Stimulated activated CD4-positive, alpha-beta T cell treated with anti-CD3 and anti-CD28 coated beads, Interleukin-4, amount 100 ng/mL, for 4 hours (primary cell): Measurements from ENCODE around the gene SEMA6A.
"Not testable (repeated sequence)": the region's sequence is repeated elsewhere in the genome, so short reads cannot be mapped to it uniquely, and the experiment has no call there.

ENCODE experiments used
- DNase-seq, 2 experiments: peaks; one replicate each; pipeline ENCODE4 v3.0.0-alpha.2; 2020

The SEMA6A gene

GRCh38 chr5:116545465-116545864 lies 29.2 kb downstream of the SEMA6A start:
- not testable (repeated sequence) for DNase-seq

DNA sequence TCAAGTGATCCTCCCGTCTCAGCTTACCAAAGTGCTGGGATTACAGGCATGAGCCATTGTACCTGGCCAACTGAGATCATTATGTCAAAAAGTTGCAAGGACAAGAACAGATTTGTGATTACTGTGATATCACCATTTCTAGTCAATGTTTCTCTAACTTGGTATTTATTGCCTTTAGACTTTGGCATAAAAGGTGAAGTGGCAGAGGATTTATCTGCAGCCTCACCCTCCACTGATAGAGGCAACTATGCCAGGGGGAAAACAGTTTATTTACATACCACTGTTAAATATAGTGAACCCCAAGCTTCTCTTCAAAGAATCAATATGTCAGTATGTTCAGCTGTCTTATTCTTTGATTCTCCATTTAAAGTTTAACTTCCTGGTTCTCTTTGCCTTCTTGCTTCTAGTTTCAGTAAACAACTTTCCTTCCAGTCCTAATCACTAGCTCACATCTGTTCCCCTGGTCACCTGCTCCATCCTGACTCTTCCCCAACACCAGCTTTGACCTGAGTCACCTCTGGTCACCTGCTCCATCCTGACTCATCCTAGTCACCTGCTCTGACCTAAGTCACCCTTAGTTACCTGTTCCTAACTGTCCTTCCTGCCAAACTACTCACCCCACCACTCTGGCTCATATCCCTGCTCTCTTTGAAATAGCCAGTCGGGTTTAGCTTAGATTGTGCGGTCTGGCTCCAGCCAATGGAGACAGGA lies 29.9 kb downstream of the SEMA6A start:
- no peak for DNase-seq

GRCh38 chr5:116543501-116543900 lies 31.1 kb downstream of the SEMA6A start:
- DNase-seq: no peak

DNA sequence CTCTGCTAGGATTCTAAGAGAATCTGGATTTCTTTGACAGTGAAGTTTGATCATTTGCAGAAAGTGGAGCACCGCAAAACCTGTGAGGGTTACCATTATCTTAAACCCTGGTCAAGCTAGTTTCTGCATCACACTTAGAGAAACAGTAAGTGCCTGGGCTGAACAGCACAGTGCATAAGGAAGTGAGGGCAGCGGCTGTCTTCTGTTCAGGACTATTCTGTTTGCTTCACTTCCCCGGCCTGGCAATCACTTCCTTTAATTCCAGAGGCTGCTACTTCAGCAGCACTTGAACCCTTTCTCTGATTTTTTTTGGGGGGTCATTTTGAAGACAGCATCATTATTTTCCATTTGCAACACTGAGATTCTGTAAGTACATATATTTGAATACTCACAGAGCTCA lies 32.0 kb downstream of the SEMA6A start:
- DNase-seq: no peak

DNA sequence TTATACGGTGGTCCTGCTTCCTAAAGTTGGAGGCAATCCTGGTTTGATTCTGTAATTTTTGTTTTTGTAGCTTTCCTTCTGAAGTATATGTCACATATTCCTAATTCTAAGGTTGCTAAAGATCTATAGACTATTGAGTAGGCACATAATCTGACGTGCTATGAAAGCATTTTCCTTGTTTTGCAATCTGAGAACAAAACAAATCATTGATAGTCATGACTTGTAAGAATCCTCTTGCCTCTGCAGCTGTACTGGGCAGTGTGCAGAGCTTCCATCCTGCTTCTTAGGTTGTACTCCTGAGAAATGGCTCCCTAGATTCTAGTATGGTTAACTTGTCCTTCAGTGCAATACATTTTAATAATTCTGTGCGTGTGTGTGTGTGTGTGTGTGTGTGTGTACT lies 35.4 kb downstream of the SEMA6A start:
- DNase-seq: no peak

DNA sequence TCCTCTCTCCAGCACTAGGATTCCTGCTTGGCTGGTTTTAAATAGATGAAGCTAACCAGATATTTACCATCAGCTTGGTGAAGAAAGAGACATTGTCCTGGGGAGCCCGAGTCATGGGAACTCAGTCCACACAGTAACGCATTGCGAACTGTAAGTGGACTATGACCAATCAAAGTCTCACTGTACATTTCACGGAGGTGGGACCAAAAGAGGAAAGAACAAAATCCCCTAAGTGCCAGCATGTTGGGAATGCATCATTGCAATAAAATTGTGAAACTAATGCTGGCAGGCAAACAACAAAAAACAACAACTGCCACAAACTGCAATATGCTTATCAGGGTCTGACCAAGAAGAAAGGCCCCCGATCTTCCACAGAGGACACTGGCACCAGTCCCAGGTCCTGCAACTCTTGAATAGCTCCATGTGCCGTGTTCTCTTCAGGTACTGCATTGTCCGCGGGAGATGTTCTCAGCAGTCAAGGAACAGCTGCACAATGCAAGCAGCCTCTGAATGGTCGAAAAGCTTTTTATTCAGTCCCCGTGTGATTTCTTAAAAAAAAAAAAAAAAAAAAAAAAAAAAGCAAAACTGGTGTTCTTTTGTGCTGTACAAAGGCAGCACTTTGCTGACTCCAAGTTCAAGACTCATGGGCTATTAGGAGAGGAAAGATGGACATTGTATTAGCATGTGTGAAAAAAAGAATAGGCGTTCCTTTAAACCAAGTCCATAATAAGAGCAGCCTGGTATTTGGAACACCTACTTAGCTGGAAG lies 38.1 kb downstream of the SEMA6A start:
- DNase-seq: no peak

GRCh38 chr5:116534964-116535651 lies 39.5 kb downstream of the SEMA6A start:
- no peak for DNase-seq

GRCh38 chr5:116532762-116533525 lies 41.7 kb downstream of the SEMA6A start:
- no peak for DNase-seq

GRCh38 chr5:116531635-116532034 lies 43.0 kb downstream of the SEMA6A start:
- DNase-seq: no peak

DNA sequence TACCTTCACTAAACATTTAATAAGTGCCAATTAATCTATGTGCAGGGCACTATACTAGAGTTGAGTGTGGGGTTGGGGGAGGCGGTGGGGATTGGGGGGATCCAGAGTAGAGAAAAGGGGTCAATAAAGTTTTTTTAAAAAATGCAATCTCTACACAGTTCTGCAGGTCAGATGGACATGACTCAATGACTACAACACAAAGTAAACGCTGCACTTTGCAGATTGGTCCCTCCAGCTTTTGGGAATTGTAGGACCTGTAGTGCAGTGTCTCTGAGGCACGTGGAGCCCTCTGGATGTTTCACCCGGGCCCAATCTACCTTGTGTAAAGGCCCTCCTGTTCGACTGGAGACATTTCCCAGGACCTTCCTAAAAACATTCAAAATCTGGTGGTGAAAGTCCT lies 43.5 kb downstream of the SEMA6A start:
- no peak for DNase-seq

GRCh38 chr5:116530276-116530675 lies 44.3 kb downstream of the SEMA6A start:
- DNase-seq: no peak

- no peak for DNase-seq
These were observed 45.0 kb downstream of the SEMA6A start for GRCh38 chr5:116529615-116530014.

GRCh38 chr5:116528519-116529234 lies 45.9 kb downstream of the SEMA6A start:
- no peak for DNase-seq

DNA sequence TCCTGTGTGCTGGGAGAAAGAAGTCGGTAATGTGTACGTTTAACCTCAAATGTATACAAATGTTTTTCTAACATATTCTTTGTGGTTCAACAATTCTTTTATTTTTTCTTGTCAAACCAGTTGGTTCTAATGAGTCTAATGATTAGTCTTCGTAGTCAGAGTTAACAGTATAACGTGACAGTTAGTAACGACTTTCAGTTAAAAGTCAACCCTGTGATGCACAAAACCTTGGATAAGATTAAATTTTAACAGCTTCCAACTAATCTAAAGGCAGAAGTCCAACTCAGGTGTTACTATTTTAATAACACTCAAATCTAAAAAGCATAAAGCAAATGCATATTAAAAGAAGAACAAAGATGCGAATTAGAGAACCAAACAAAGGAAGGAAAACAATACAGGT lies 47.0 kb downstream of the SEMA6A start:
- DNase-seq: no peak

DNA sequence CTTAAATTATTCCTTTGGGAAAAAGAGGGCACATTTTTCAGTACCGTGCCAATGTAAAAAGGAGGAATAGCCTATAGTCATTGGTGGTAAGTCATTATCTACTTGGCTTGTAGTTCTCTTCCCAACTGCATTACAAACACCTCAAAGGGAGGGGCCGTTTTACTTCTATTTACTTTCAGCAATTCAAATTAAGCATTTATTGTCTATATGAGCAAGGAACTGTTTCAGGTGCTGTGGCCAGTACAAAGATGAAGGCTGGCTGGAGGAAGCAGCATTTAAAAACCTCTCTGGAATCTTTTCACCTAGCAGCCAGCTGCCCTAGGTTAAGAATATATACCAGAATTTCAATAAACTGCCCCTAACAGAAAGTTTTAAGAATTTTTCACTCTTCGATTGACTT lies 48.9 kb downstream of the SEMA6A start:
- no peak for DNase-seq

GRCh38 chr5:116524966-116525365 lies 49.7 kb downstream of the SEMA6A start:
- no peak for DNase-seq

- no peak for DNase-seq
These were observed 50.3 kb downstream of the SEMA6A start for GRCh38 chr5:116524051-116524904.

GRCh38 chr5:116523182-116523581 lies 51.4 kb downstream of the SEMA6A start:
- not testable (repeated sequence) for DNase-seq

GRCh38 chr5:116522356-116523136 lies 52.1 kb downstream of the SEMA6A start:
- DNase-seq: no peak

- DNase-seq: no peak
These were observed 53.3 kb downstream of the SEMA6A start for GRCh38 chr5:116521173-116521872.
